A673 (cell line): ENCODE measurements around the gene SCN4B. TPM values are rescaled to one million over a fixed set of nuclear protein-coding genes. Genes with fewer than 3 reads are reported as not detected.

ENCODE experiments used
- BruUV-seq: library from RNA; stranded (reverse); fragments of 400-500 nt; replicated peaks from 2 replicates; lab custom pipeline; 2021; lab: Mats Ljungman, UMichigan
- CTCF ChIA-PET: fragments of 300-600 bp; sonication (Branson Sonifier 250); formaldehyde crosslinking; loops from one replicate; lab custom pipeline; 2022; ENCODE audit warnings: antibody characterized with exemption; lab: Charles Lee
- POLR2A ChIA-PET: fragments of 300-600 bp; sonication (Branson Sonifier 250); formaldehyde crosslinking; loops from one replicate; lab custom pipeline; 2022; ENCODE audit warnings: antibody characterized with exemption; ENCODE audit not compliant: low non-redundant PET; lab: Charles Lee
- DNase-seq: peaks from one replicate; pipeline ENCODE4 v3.0.0-alpha.2; 2015; ENCODE audit warnings: low spot score
- H3K27ac ChIP-seq: fragments of 200-600 bp; sonication (generic); 2 replicates; pipeline ENCODE4 v1.5.1; 2016; ENCODE audit warnings: mixed run types, low read depth, mild to moderate bottlenecking, mixed read lengths, antibody characterized with exemption, low read length; ENCODE audit not compliant: poor library complexity, severe bottlenecking
- H3K27me3 ChIP-seq: fragments of 200-600 bp; sonication (generic); replicated peaks from 2 replicates; pipeline ENCODE4 v1.6.1; 2017; ENCODE audit warnings: mixed run types, low read depth, mild to moderate bottlenecking, mixed read lengths, antibody characterized with exemption, low read length; ENCODE audit not compliant: insufficient read depth, poor library complexity
- H3K36me3 ChIP-seq: fragments of 200-600 bp; sonication (generic); 2 replicates; pipeline ENCODE4 v1.6.1; 2016; ENCODE audit warnings: mixed run types, mild to moderate bottlenecking, mixed read lengths, antibody characterized with exemption, low read length; ENCODE audit not compliant: insufficient read depth, poor library complexity, severe bottlenecking
- H3K4me1 ChIP-seq: fragments of 200-600 bp; sonication (generic); 2 replicates; pipeline ENCODE4 v1.6.1; 2017; ENCODE audit warnings: mixed run types, mild to moderate bottlenecking, mixed read lengths, antibody characterized with exemption, low read length; ENCODE audit not compliant: insufficient read depth, poor library complexity, severe bottlenecking
- H3K4me3 ChIP-seq: fragments of 200-600 bp; sonication (generic); 2 replicates; pipeline ENCODE4 v1.5.1; 2016; ENCODE audit warnings: low read depth, mixed run types, mild to moderate bottlenecking, mixed read lengths, low read length; ENCODE audit not compliant: poor library complexity, severe bottlenecking
- H3K9me3 ChIP-seq: fragments of 200-600 bp; sonication (generic); 2 replicates; pipeline ENCODE4 v1.6.1; 2016; ENCODE audit warnings: mixed run types, low read depth, mild to moderate bottlenecking, mixed read lengths, antibody characterized with exemption, low read length; ENCODE audit not compliant: poor library complexity, severe bottlenecking
- EZH2 ChIP-seq: fragments of 200-600 bp; sonication (generic); IDR thresholded peaks from 2 replicates; pipeline ENCODE4 v1.6.1; 2017; ENCODE audit warnings: borderline replicate concordance, low read depth, mild to moderate bottlenecking, mixed read lengths, antibody characterized with exemption, low read length; ENCODE audit not compliant: poor library complexity, severe bottlenecking
- intact Hi-C: fragments of 100-400 bp; cut with micrococcal nuclease; formaldehyde crosslinking; loops from one replicate; pipeline ENCODE4 v1.10.0; 2022; ENCODE audit not compliant: unreplicated experiment
- total RNA-seq: library from RNA; stranded (reverse); gene quantifications from 2 replicates; pipeline ENCODE4 v1.2.3, GENCODE V29; 2021
- TF ChIP-seq, protein P1 (sequence below): fragments of 300-800, 200-600 bp; sonication (generic); conservative IDR thresholded peaks from 2 replicates; pipeline ENCODE4 v1.5.1; 2017; ENCODE audit warnings: low read depth, mild to moderate bottlenecking, antibody characterized with exemption, low read length, moderate library complexity, mixed read lengths

The SCN4B gene
- total RNA-seq, 1 experiment from 2014 or later = 1.8 TPM

DNA sequence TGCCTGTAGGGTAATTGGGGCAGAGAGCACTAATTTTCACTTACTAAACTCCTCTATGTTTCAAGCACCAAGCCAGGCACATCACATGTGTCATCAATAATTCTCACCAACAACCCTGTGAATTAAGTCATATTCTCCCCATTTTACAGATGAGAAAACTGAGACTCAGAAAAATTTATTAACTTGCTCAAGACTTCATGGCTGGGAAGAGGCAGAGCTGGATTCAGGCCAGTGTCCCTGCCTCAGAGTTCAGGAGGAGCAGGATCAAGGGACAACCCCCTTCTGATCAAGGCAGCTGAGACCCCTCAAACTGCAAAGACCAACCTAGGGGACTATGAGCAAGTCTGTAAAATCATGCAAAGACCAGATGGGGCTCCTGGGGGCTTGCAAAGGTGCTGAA is 68.0 kb downstream of the SCN4B start:
- no peak for DNase-seq
- intact Hi-C loops = no loop called here
- H3K27me3 ChIP-seq = peaks cover 11% of the 10 kb centered on the region
- H3K4me3 ChIP-seq = no peak overlapping the region
- TF ChIP-seq EZH2 = no peak
- TF ChIP-seq, protein P1, sequence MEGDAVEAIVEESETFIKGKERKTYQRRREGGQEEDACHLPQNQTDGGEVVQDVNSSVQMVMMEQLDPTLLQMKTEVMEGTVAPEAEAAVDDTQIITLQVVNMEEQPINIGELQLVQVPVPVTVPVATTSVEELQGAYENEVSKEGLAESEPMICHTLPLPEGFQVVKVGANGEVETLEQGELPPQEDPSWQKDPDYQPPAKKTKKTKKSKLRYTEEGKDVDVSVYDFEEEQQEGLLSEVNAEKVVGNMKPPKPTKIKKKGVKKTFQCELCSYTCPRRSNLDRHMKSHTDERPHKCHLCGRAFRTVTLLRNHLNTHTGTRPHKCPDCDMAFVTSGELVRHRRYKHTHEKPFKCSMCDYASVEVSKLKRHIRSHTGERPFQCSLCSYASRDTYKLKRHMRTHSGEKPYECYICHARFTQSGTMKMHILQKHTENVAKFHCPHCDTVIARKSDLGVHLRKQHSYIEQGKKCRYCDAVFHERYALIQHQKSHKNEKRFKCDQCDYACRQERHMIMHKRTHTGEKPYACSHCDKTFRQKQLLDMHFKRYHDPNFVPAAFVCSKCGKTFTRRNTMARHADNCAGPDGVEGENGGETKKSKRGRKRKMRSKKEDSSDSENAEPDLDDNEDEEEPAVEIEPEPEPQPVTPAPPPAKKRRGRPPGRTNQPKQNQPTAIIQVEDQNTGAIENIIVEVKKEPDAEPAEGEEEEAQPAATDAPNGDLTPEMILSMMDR = no peak
- BruUV-seq = no TSS peak
- POLR2A ChIA-PET = no interaction called here
- peaks cover 6% of the 10 kb centered on the region for H3K9me3 ChIP-seq
- H3K4me1 ChIP-seq = no peaks in the 10 kb centered on the region
- H3K27ac ChIP-seq = no peak overlapping the region
- H3K36me3 ChIP-seq = no peaks in the 10 kb centered on the region
- CTCF ChIA-PET = no interaction called here

DNA sequence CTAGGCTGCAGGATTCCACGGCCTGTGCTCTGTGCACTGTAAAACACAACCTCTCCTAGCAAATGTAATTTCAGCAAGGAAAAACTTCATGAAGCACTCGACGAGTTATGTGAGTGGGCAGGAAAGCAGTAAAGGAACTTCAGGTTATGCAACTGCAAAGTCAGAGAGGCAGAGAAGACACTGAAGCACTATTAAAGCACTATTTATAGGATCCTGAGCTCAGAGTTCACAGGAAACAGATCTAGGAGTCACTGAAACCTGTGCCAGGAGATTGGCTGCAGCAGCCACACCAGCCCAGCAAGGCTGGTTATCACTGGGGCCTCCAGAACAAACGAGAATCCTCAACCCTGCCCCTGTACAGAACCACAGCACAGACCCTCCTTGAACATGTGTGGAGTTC is 68.4 kb downstream of the SCN4B start:
- peaks cover 6% of the 10 kb centered on the region for H3K9me3 ChIP-seq
- DNase-seq = no peak
- no peaks in the 10 kb centered on the region for H3K36me3 ChIP-seq
- H3K4me1 ChIP-seq = no peaks in the 10 kb centered on the region
- H3K27ac ChIP-seq = no peak overlapping the region
- intact Hi-C loops = no loop called here
- no peak overlapping the region for H3K4me3 ChIP-seq
- peaks cover 9% of the 10 kb centered on the region for H3K27me3 ChIP-seq
- CTCF ChIA-PET = no interaction called here
- no peak for TF ChIP-seq EZH2
- TF ChIP-seq, protein P1 = no peak
- POLR2A ChIA-PET = no interaction called here
- BruUV-seq = no TSS peak

Other genes with a start within 250 kb of the SCN4B start
- not detected in 2 replicates for gene TMPRSS13, start 223.4 kb downstream of the SCN4B start, total RNA-seq
- not detected in 2 replicates for gene IL10RA, start 166.4 kb downstream of the SCN4B start, total RNA-seq
- gene TMPRSS4, start 75.7 kb downstream of the SCN4B start, total RNA-seq = not detected in 2 replicates
- not detected in 2 replicates for gene SMIM35, start 65.9 kb downstream of the SCN4B start, total RNA-seq
- gene SCN2B, start 23.8 kb upstream of the SCN4B start, total RNA-seq = not detected in 2 replicates
- not detected in 2 replicates for gene JAML, start 72.2 kb upstream of the SCN4B start, total RNA-seq
- gene MPZL3, start 99.5 kb upstream of the SCN4B start, total RNA-seq = 0.33 and 0.52 TPM in 2 replicates
- gene MPZL2, start 111.5 kb upstream of the SCN4B start, total RNA-seq = not detected in 2 replicates
- not detected in 2 replicates for gene CD3E, start 151.9 kb upstream of the SCN4B start, total RNA-seq
- not detected in 2 replicates for gene CD3D, start 189.9 kb upstream of the SCN4B start, total RNA-seq
- not detected in 2 replicates for gene CD3G, start 191.5 kb upstream of the SCN4B start, total RNA-seq
- gene UBE4A, start 206.8 kb upstream of the SCN4B start, total RNA-seq = 52.0 and 54.2 TPM in 2 replicates
- gene ATP5MG, start 248.8 kb upstream of the SCN4B start, total RNA-seq = 303 and 334 TPM in 2 replicates